Hepatocyte (in vitro differentiated cells): Measurements from ENCODE around the gene GNS. TPM values are rescaled to one million over a fixed set of nuclear protein-coding genes. Genes with fewer than 3 reads are reported as not detected.
A peak's percentile ranks its signal among the peaks of the same experiment; 100 is the strongest.

Experiments
- DNase-seq: peaks from one replicate; pipeline ENCODE4 v3.0.0-alpha.2; 2016; ENCODE audit warnings: low spot score
- H2AFZ ChIP-seq: fragments of 200-600 bp; sonication (generic); 2 replicates; pipeline ENCODE4 v1.6.0; 2016; ENCODE audit warnings: antibody characterized with exemption, mild to moderate bottlenecking
- H3K27ac ChIP-seq: fragments of 200-600 bp; sonication (generic); 2 replicates; pipeline ENCODE4 v1.5.1; 2016; ENCODE audit warnings: mild to moderate bottlenecking
- H3K27me3 ChIP-seq: fragments of 200-600 bp; sonication (generic); 2 replicates; pipeline ENCODE4 v1.6.1; 2016
- H3K36me3 ChIP-seq: fragments of 200-600 bp; sonication (generic); replicated peaks from 2 replicates; pipeline ENCODE4 v1.5.1; 2016; ENCODE audit warnings: low read depth; ENCODE audit not compliant: insufficient read depth
- H3K4me1 ChIP-seq: fragments of 200-600 bp; sonication (generic); 2 replicates; pipeline ENCODE4 v1.5.1; 2016; ENCODE audit warnings: mild to moderate bottlenecking, moderate library complexity; ENCODE audit not compliant: insufficient read depth
- H3K4me2 ChIP-seq: fragments of 200-600 bp; sonication (generic); 2 replicates; pipeline ENCODE4 v1.6.0; 2016
- H3K4me3 ChIP-seq: fragments of 200-600 bp; sonication (generic); 2 replicates; pipeline ENCODE4 v1.5.1; 2016; ENCODE audit warnings: mild to moderate bottlenecking
- H3K79me2 ChIP-seq: fragments of 200-600 bp; sonication (generic); 2 replicates; pipeline ENCODE4 v1.6.0; 2017; ENCODE audit warnings: mild to moderate bottlenecking
- H3K9me2 ChIP-seq: fragments of 200-600 bp; sonication (generic); replicated peaks from 2 replicates; pipeline ENCODE4 v1.6.0; 2017; ENCODE audit warnings: mild to moderate bottlenecking; ENCODE audit not compliant: insufficient read depth
- H3K9me3 ChIP-seq: fragments of 200-600 bp; sonication (generic); 2 replicates; pipeline ENCODE4 v1.5.1; 2016; ENCODE audit warnings: low read depth, mild to moderate bottlenecking
- H4K20me1 ChIP-seq: fragments of 200-600 bp; sonication (generic); 2 replicates; pipeline ENCODE4 v1.6.0; 2016; ENCODE audit warnings: mild to moderate bottlenecking; ENCODE audit not compliant: insufficient read depth, poor library complexity, severe bottlenecking
- CTCF ChIP-seq: fragments of 200-600 bp; sonication (generic); IDR thresholded peaks from 2 replicates; pipeline ENCODE4 v1.5.1; 2016; ENCODE audit warnings: antibody characterized with exemption, mild to moderate bottlenecking; ENCODE audit not compliant: poor library complexity
- EZH2 ChIP-seq: fragments of 200-600 bp; sonication (generic); IDR thresholded peaks from 2 replicates; pipeline ENCODE4 v1.6.1; 2016; ENCODE audit warnings: antibody characterized with exemption, mild to moderate bottlenecking, borderline replicate concordance
- EZH2phosphoT487 ChIP-seq: fragments of 200-600 bp; sonication (generic); IDR thresholded peaks from one replicate; pipeline ENCODE4 v1.6.1; 2018; ENCODE audit warnings: antibody characterized with exemption, mild to moderate bottlenecking, low read depth, moderate library complexity; ENCODE audit not compliant: unreplicated experiment, severe bottlenecking
- WGBS: methylation state at CpG from one replicate; pipeline ENCODE4 v1.1.6; 2016; ENCODE audit warnings: low lambda C conversion rate; ENCODE audit errors: missing lambda C conversion rate; 5-methylcytosine and 5-hydroxymethylcytosine counted together
- polyA plus RNA-seq: library from polyadenylated mRNA; unstranded; fragments of >200 nt; fragmentation: Nextera tagmentation; extraction: Ambion mirVana; gene quantifications from 2 replicates; pipeline ENCODE4 v1.2.1, GENCODE V29; 2016
- total RNA-seq: library from RNA; depleted of rRNA; stranded (reverse); fragments of >200 nt; gene quantifications from 2 replicates; pipeline ENCODE4 v1.2.3, GENCODE V29; 2014

GNS gene
- total and polyA plus RNA-seq, 2 experiments from 2014 or later, result 88.0 to 193 TPM

- H3K36me3 ChIP-seq, result no peaks in the 10 kb centered on the region
- no peaks in the 10 kb centered on the region for H3K79me2 ChIP-seq
- no peak overlapping the region for H3K27ac ChIP-seq
- no peaks in the 10 kb centered on the region for H3K9me3 ChIP-seq
- no peak for TF ChIP-seq CTCF
- TF ChIP-seq EZH2phosphoT487, result no peak
- no peak for TF ChIP-seq EZH2
- H4K20me1 ChIP-seq, result no peaks in the 10 kb centered on the region
- no peaks in the 10 kb centered on the region for H3K4me1 ChIP-seq
- no peak overlapping the region for H3K4me2 ChIP-seq
- no peaks in the 10 kb centered on the region for H3K27me3 ChIP-seq
- H3K4me3 ChIP-seq, result no peak overlapping the region
- no peak for DNase-seq
- H2AFZ ChIP-seq, result no peak overlapping the region
- H3K9me2 ChIP-seq, result no peaks in the 10 kb centered on the region
Observed at GRCh38 chr12:64773386-64773785, 14.2 kb upstream of the GNS start.

GRCh38 chr12:64767495-64767894, 8.3 kb upstream of the GNS start:
- H3K79me2 ChIP-seq, result no peaks in the 10 kb centered on the region
- H3K36me3 ChIP-seq, result no peaks in the 10 kb centered on the region
- TF ChIP-seq EZH2 (no peak), CTCF (no peak), EZH2phosphoT487 (no peak)
- no peaks in the 10 kb centered on the region for H3K4me1 ChIP-seq
- H3K27ac ChIP-seq, result no peak overlapping the region
- no peak overlapping the region for H3K4me3 ChIP-seq
- H3K4me2 ChIP-seq, result no peak overlapping the region
- no peak for DNase-seq
- no peaks in the 10 kb centered on the region for H3K27me3 ChIP-seq
- WGBS, result 55% methylated on average over 3 of the region's 3 CpGs
- H4K20me1 ChIP-seq, result no peaks in the 10 kb centered on the region
- H3K9me2 ChIP-seq, result no peaks in the 10 kb centered on the region
- no peak overlapping the region for H2AFZ ChIP-seq
- no peaks in the 10 kb centered on the region for H3K9me3 ChIP-seq

- H3K4me3 ChIP-seq, result no peak overlapping the region
- peaks cover 23% of the 10 kb centered on the region for H3K79me2 ChIP-seq
- no peak overlapping the region for H2AFZ ChIP-seq
- H3K4me1 ChIP-seq, result peaks cover 15% of the 10 kb centered on the region
- no peaks in the 10 kb centered on the region for H3K27me3 ChIP-seq
- no peaks in the 10 kb centered on the region for H3K9me3 ChIP-seq
- H3K36me3 ChIP-seq, result no peaks in the 10 kb centered on the region
- H3K9me2 ChIP-seq, result no peaks in the 10 kb centered on the region
- no peak for DNase-seq
- H3K4me2 ChIP-seq, result peak overlapping the region; percentile 76
- H3K27ac ChIP-seq, result peak overlapping the region; percentile 78
- TF ChIP-seq CTCF, result no peak
- no peak for TF ChIP-seq EZH2phosphoT487
- TF ChIP-seq EZH2, result no peak
- H4K20me1 ChIP-seq, result no peaks in the 10 kb centered on the region
- 95% methylated on average over 6 of the region's 6 CpGs for WGBS
Observed at GRCh38 chr12:64760808-64761573, 1.8 kb upstream of the GNS start.
